SK-N-DZ (cell line): ENCODE measurements around the gene SOSTDC1. TPM values are rescaled to one million over a fixed set of nuclear protein-coding genes. Genes with fewer than 3 reads are reported as not detected.
"Not testable (repeated sequence)": the region's sequence is repeated elsewhere in the genome, so short reads cannot be mapped to it uniquely, and the experiment has no call there.

Experiments used
- DNase-seq: peaks from one replicate; pipeline ENCODE4 v3.0.0-alpha.2; 2015; ENCODE audit warnings: low spot score
- polyA plus RNA-seq, 2 experiments: library from polyadenylated mRNA; depleted of rRNA; stranded (reverse); fragments of >200 nt; gene quantifications; 2 replicates each; pipeline ENCODE4 v1.2.3, GENCODE V29; 2014

Gene SOSTDC1, protein sequence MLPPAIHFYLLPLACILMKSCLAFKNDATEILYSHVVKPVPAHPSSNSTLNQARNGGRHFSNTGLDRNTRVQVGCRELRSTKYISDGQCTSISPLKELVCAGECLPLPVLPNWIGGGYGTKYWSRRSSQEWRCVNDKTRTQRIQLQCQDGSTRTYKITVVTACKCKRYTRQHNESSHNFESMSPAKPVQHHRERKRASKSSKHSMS
- 0.09 TPM in 1 of 2 replicates, not detected in the other for polyA plus RNA-seq (2014; cell fraction: cytosol; rRNA removed)
- not detected in 2 replicates for polyA plus RNA-seq (2014; cell fraction: nucleus; rRNA removed)

DNA sequence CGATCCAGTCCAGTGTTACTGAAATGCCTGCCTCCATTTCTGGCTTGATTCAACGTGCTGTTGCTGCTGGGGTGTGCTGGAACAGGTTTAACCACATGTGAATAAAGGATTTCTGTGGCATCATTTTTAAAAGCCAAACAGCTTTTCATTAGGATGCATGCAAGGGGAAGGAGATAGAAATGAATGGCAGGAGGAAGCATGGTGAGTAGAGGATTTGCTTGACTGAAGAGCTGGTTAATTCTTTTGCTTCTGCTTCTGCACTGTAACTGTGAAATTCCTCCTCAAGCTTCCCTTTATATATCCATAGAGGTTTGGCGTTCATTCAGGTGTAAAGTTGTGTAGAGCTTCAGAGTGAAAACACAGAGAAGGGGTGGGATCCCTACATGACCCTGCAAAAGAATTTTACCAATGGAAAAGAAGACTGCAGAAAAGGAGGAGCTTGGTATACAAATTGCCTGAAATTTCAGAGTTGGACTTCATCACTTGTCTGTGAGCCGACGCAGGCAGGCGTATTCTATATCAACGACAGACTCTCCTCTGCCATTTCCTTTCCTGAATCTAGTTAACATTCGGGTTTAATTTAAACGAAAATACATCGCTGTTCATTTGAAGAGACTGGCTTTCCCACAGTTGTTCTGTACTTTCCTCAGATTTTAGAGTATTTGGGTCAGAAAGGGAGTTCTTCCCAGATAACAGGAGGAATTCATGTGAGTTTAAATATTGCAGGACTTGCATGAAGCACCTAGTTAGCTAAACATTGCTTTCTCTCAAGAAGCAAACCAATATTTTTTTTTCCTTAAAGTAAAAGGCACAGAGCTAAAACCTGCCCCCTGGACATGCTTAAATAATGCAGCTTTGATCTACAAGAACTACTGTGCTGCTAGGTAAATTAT, at the start of gene SOSTDC1:
Gene SOSTDC1 (minus strand): TSS at position 270 of the 893 bp plus-strand sequence. CDS start 70 bp downstream, at position 200.
- DNase-seq, result peak; percentile 12

DNA sequence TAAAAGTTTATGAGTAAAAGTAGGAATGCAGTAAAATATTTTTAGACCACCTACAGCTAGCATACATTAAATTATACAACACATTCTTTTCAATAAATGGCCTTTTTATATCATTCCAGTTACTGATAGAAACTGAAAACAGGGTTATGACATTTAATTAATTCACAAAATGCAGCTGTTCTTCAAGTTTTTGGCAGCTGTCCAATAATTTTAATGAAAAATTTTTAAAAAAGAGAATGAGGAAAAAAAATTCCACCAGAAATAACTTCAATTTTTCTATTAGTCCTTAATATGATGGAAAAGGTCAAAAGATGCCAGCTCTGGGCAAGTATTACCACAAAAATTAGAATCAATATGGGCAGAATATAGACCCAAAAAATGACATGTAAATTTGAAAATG, 49.2 kb upstream of the SOSTDC1 start:
- no peak for DNase-seq

DNA sequence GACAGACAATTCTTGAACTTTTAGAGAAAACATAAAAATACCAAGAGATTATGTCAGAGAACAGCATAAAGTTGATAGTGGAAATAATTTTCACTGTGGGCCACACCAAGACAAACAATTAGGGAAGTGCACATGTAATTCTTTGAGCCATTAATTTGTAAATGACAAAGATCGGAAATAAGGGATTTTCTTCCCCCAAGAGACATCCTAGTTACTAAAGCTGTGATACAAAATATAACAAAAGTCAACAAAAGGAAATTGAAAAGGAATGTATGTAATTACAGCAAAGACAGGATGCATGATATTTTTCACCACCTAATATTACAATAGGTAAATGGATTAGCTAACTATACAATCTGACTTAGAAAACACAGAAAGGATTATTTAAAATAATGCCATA, 48.7 kb upstream of the SOSTDC1 start:
- DNase-seq, result no peak

DNA sequence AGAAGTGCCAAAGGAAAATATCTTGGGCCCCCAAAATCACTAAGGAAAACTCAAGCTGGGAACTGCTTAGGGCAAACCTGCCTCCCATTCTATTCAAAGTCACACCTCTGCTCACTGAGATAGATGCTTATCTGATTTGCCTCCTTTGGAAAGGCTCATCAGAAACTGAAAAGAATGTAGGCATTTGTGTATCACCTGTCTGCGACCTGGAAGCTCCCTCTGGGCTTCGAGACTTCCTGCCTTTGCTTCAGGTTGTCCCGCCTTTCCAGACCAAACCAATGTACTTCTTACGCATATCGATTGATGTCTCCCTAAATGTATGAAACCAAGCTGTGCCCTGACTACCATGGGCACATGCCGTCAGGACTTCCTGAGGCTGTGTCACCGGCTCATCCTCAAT, 46.6 kb upstream of the SOSTDC1 start:
- no peak for DNase-seq

DNA sequence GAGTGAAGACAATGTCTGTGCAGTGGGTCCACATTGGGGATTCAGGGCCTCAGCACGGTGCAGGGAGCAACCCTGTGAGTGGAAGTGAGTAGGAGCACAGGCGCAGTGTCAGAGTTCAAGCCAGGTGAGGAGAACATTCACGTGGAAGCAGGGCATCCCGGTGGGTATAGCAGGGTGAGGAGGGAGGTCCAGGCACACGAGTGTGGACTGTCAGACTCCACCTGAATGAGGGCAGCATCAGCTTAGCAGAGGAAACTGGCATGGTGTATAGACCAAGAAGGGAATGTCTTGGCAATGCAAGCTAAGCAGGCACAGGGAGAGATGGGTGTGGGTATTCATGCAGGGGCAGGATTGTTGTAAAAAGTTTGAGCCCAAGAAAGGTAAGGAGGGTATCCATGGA, 45.8 kb upstream of the SOSTDC1 start:
- no peak for DNase-seq

DNA sequence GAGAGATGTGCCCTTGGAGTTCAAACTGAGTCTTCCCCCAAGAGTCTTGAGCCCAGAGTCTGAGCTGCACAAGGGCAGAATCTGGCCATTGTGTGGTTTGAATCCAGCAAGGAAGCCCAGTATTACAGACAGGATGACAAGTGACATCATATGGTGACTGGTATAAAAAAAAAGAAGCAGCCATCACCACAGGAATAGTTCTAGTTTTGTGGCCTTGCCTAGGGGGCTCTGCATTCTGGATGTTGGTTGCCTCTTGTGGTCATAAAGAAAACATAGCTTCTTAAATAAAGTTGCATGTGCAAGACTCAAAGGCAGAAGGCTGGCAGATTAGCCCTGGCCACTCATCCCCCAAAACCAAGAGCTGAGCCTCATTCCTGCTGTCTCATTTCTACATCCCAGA, 44.3 kb upstream of the SOSTDC1 start:
- DNase-seq, result no peak

DNA sequence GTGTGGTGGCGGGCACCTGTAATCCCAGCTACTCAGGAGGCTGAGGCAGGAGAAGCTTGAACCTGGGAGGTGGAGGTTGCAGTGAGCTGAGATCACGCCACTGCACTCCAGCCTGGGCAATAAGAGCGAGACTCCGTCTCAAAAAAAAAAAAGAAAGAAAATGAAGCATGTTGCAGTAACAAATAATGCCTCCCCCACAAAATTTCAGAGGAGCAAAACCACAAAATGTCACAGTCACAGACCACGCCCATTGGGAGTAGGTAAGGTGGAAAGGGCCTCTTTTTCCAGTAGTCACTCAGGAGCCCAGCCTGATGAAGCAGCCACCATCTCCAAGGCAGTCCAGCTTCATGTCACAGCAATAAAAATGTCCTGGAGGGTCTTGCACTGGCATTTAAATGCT, 40.9 kb upstream of the SOSTDC1 start:
- not testable (repeated sequence) for DNase-seq

DNA sequence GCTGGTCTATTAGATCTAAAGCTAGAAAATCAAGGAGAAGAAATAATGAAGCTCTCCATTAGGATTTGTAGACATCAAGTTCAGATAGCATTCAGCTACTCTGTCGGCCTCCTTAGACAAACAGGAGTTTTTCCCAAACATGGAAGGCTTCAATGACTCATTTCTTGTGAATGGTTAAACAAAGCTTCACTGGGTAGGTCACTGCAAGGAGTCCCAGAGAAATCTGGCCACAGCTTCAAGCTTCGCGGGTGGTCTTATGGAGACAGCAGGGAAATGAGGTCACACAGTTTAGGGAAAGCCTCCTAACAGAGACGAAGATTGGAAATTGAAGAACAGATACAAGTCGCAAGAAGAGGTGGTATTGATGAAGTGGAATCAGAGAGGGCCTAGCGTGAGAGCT, 38.5 kb upstream of the SOSTDC1 start:
- DNase-seq, result no peak

DNA sequence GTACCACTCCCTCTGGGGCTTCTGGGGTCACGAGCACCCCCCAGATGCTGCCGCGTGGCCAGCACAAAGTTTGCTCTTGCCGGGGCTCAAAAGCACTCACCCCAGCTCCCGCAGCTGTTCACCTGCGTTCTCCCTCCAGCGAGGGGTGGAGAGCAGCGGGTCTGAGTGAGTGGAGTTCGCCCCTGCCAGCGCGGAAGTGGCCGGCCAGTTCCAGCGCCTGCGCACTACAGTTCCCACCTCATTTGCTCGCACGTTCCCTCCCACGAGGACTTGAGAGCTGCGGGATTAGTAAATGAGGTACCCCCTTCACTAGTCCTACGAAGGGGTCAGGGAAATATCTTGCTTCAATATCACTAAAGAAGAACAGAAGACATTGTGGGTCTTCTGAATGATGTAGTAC, 36.8 kb upstream of the SOSTDC1 start:
- DNase-seq, result no peak

DNA sequence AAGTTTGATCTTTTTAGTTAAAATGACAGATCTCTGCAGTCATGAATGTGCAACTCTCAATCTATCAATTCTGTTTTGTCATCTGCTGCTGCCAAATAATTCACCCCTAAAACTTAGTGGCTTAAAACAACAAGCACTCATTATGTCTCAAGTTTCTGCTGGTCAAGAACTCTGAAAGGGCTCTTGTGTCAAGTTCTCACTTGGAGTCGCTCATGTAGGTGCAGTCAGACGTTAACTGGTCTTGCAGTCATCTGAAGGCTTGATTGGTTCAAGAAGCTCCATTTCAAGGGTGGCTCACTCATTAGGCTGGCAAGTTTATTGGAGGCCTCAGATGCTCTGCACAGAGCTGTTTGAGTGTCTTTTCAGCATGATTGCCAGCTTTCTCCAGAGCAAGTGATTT, 32.6 kb upstream of the SOSTDC1 start:
- no peak for DNase-seq

DNA sequence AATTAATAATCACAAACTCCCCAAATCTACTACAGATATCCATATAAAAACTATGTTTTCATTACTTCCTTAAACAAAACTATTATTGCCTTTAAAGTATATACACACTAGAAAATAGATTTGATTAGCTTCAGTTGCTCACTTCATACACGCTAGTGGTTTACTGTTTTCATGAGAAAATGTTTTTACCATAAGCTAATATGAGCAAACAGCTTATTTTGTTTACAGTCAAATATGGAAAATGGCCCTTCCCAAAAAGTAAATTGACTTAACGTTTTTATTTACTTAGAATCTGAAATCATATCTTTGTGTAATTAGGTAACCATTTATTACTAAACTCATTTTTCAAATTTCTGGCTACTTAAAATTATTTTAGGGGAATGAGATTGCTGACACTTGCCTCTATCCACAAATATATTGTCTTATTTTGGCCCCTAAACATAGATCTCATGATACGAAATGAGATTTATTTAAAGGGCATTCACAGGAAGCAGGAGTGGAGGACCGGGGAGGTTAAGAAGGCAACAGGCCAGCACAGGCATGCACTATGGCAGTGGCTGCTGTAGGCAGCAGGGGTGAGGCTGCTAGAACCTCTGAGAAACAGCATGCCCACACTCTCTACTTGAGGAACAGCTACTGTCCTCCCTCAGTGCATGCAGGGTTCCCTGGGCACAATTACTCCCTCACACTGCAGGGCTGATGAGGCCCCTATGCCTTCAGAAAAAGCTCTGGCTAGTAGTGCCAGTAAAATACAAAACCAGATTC, 29.6 kb upstream of the SOSTDC1 start:
- DNase-seq, result no peak

DNA sequence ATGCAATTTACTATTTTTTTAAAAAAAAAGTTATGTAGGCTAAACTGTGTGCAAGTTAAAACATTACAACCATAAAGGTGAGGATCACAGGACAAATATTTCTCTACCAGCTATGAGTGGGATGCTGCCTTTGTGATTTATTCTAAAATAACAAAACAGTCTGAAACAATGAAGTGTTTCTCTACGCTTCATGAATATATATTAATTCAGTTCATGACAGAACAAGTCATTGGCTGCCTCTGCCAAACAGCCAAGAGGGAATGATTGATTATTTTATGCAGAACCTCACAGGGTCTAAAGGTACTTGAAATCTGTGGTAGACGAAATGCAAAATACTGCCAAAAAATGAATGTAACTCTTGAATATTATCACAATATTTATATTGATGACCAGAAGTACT, 29.0 kb upstream of the SOSTDC1 start:
- DNase-seq, result no peak

DNA sequence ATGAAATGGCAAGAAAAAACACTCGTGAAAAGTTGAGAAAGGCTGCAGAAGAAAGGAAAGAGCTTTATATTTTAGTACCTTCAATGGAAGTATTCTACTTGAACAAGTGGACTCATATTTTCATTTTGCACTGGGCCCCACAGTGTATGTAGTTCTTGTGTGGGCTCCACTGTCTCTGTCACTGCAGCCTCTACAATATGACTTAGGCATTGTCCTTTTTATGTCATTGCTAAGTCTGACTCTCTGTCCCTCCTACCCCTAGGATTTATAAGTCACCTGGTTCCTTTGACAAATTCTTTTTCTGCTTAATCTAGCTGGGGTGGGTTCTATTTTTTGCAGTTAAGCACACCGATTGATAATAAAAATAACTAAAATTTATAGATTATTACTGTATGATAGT, 27.7 kb upstream of the SOSTDC1 start:
- DNase-seq, result no peak

DNA sequence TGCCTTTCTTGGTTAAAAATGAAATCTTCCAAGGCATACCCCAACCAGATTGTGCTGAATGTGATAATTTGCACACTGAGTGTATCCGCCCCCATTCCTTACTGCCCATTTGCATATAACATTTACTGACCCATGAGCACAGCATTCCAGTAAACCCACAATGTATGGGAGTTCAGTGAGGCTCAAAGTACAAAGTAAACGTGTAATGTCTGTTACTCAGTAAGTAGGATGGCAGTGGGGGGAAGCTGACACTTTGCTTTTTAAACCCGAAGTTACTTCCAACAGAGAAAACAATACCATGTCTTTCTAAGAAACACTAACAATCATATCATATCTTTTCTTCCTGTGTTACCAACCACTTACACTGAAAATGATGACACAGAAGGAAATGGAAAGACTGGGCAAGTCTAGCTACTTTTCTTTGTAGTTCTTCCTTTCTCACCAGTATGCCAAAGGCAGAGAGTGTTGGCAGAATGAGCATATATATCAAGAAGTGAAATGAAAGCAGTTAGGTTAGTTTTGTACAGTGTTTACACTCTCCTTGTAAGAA, 27.1 kb upstream of the SOSTDC1 start:
- DNase-seq, result no peak

DNA sequence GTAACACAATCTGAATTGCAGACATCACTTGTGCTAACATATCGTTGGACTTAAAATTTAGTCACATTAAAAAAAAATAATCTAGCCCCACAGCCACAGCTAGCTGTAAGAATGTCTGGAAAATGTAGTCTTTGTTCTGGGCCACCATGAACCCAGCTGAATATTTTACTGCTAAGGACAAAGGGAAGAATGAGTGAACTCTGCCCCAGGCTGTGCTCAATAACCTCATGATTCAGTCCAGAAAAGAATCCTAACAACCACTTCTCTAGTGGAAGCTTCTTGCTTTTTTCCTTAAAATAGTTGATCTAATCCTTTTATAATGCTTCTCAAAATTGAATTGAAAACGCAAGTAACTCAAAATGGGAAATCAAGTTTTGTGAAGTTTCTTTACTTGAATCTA, 25.6 kb upstream of the SOSTDC1 start:
- DNase-seq, result no peak

DNA sequence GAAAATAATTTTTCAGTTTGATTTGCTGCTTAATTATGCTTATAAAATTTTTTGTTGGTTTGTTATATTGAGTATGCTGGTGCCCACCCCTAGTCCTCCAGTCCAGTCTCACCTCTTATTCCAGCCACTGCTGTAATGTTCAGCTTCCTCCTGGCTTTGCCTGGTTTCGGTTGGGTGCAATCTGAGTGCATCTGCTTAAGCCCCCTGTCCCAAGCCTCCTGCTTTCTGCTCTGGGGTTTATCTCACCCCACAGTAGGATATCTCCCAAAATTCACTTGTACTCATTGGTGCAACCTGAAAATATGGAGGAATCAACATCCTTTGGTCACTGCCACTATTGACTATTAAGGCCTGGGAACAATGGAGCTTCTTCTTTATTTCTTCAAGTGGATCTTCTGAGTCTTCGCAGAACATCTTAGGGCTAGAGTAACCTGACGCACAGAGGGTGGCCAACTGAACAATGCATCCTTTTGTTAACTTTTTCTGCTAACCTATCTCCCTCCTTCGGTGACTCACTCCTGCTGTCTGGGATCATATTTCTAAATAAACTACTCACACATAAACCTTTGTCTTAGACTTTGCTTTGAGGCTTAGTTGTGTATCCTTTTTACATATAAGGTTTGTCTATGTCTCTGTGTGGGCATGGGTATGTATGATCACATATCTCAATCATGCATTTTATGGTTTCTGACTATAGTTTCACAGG, 19.1 kb upstream of the SOSTDC1 start:
- DNase-seq, result no peak

DNA sequence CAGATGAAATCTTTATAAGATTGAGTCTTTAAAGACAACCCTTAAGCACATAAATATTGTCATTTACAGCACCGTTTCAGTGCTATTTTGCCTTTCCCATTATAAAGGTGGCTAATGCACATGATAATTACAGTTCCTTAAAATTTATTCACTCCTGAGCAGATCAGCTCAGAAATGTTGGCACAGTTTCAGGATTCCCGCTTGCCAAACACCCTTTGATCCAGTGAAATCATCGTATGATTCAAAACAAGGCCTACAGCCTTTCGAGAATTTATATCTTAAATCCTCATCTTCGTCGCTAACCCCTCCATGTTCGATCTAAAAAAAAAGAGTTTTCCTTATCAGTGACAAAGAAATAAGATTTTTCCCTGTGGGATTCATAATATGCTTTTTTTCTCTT, 14.1 kb upstream of the SOSTDC1 start:
- DNase-seq, result no peak

DNA sequence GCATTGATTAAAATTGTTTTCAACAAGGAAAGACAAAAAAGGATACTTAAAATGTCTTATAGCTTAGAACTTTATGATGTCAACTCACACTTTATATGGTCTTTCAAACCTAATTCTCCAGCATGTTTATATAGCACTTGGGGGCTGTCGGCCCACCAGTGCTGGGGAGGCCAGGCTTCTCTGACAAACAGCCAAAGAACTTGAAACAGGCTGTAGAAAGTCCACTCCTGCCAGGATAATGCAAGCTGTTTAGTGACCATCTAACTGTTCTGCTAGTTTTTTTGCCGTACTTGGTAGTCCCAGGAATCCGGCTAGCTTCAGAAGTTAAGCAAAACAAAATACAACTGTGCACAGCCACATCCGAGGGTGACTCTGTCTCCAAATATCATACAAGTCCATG, 13.6 kb upstream of the SOSTDC1 start:
- no peak for DNase-seq

DNA sequence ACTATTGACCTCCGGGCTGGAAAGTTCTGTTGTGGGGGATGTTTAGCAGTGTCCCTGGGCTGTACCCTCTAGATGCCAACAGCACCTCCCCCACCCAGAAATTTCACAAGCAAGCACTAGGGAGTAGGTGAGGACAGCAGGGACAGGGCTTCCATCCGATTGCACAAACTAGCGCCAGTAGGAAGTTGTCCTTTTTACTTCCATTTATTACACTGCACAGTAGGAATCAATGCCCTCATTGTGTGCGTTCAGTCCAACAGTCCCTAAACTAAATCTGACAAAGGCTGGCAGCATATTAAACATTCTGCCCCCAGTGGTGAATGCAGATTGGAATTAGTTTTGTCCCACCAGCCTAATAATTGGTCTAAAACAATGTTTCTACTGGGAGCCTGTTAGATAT, 6.4 kb upstream of the SOSTDC1 start:
- no peak for DNase-seq

DNA sequence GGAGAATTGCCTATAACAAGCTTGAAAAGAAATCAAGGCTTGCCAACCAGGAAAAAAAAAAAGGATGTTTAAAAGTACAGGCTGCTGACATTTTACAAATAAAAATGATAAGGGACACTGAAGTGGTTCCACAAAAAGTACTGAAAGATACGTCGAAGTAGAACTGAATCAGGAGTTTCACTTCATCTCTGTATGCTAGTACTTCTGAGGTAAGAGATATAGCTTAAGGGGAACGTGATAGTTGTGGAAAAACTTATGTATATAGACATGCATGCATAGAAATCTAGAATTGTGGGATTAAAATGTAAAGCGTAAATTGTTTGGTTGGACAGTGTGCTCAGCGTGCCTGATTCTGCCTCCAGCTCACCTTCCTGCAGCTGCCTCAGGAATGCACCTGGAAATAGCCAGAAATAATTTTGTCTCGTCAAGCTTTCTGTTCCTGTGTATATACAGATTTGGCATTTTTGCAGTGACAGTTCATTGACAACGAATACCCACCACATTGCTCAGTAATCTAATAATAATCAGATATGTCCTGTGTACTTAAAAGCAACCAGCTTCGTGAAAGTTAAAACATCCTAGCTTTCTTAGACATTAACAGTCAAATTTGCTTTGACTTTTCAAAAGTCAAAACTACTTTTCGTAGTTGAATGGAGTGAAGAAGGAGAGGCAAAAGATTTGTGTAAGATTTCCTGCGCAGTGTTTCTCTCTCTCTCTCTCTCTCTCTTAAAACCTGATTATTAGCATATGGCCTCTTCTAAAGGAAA, 1.4 kb downstream of the SOSTDC1 start:
- no peak for DNase-seq

DNA sequence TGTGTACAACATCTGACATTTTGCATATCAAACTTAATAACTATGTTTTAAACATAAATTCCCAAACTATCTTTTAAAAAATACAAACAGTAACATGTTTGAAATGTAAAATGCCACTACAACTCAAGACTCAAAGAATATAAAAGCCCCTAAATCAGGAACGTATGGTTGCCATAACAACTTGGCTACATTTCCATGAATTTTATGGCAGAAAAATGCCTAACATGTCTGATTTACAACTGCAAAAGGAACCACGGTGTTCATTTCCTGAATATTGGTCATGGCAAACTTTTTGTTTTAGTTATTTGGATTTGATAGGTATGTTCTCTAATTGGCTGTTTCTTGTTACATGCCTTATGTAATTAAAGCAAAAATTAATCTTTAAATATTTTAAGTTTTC, 2.0 kb downstream of the SOSTDC1 start:
- no peak for DNase-seq
